Measurements from ENCODE around the gene DOCK6. TPM values are rescaled to one million over a fixed set of nuclear protein-coding genes. Genes with fewer than 3 reads are reported as not detected.

The DOCK6 gene
- total RNA-seq, 4 donors from 2014 or later, result 63.4 to 102 (median 65.6) TPM

GRCh38 chr19:11251217-11251616 lies 11.1 kb downstream of the DOCK6 start:
- 95 to 96% methylated on average over 4 of the region's 4 CpGs for WGBS, 2 donors
- TF ChIP-seq POLR2A (IDR thresholded peaks at IDR 0.05), result no peak
- TF ChIP-seq CTCF (IDR thresholded peaks at IDR 0.05), result no peak
- DNase-seq (ENCODE audit: low spot score in 2 of 2), result no peak
- no peak overlapping the region for H3K4me3 ChIP-seq (ENCODE audit: low read depth, poor library complexity, severe bottlenecking)
- intact Hi-C loops (cut with DNase I; ENCODE audit: low total_unique reads), result no loop called here

- WGBS, 2 donors, result 93% methylated on average over 2 of the region's 2 CpGs
Observed at GRCh38 chr19:11248852-11249251, 13.5 kb downstream of the DOCK6 start.

GRCh38 chr19:11247934-11248333 lies 14.4 kb downstream of the DOCK6 start:
- intact Hi-C loops (cut with DNase I; ENCODE audit: low total_unique reads), result no loop called here
- WGBS, 2 donors, result 84 to 85% methylated on average over 14 of the region's 14 CpGs
- DNase-seq (ENCODE audit: low spot score in 2 of 2), result no peak

More at GRCh38 chr19:11248852-11249251, 13.5 kb downstream of the DOCK6 start:
- intact Hi-C loops (cut with DNase I; ENCODE audit: low total_unique reads), result no loop called here
- no peak overlapping the region for H3K4me3 ChIP-seq (ENCODE audit: low read depth, poor library complexity, severe bottlenecking)
- DNase-seq (ENCODE audit: low spot score in 2 of 2), result no peak
- TF ChIP-seq CTCF (IDR thresholded peaks at IDR 0.05), result no peak
- no peak for TF ChIP-seq POLR2A (IDR thresholded peaks at IDR 0.05)

GRCh38 chr19:11247391-11247790 lies 14.9 kb downstream of the DOCK6 start:
- TF ChIP-seq POLR2A (IDR thresholded peaks at IDR 0.05), result no peak
- TF ChIP-seq CTCF (IDR thresholded peaks at IDR 0.05), result no peak
- no peak for DNase-seq (ENCODE audit: low spot score in 2 of 2)
- no peak overlapping the region for H3K4me3 ChIP-seq (ENCODE audit: low read depth, poor library complexity, severe bottlenecking)
- intact Hi-C loops (cut with DNase I; ENCODE audit: low total_unique reads), result no loop called here
- WGBS, 2 donors, result 50 to 53% methylated on average over 10 of the region's 10 CpGs

More at GRCh38 chr19:11247934-11248333, 14.4 kb downstream of the DOCK6 start:
- H3K4me3 ChIP-seq (ENCODE audit: low read depth, poor library complexity, severe bottlenecking), result no peak overlapping the region
- TF ChIP-seq POLR2A (IDR thresholded peaks at IDR 0.05), result no peak
- TF ChIP-seq CTCF (IDR thresholded peaks at IDR 0.05), result no peak

GRCh38 chr19:11246941-11247340 lies 15.4 kb downstream of the DOCK6 start:
- DNase-seq (ENCODE audit: low spot score in 2 of 2), result no peak
- no peak overlapping the region for H3K4me3 ChIP-seq (ENCODE audit: low read depth, poor library complexity, severe bottlenecking)
- WGBS, 2 donors, result 90 to 92% methylated on average over 11 of the region's 11 CpGs
- TF ChIP-seq POLR2A (IDR thresholded peaks at IDR 0.05), result no peak
- TF ChIP-seq CTCF (IDR thresholded peaks at IDR 0.05), result no peak
- intact Hi-C loops (cut with DNase I; ENCODE audit: low total_unique reads), result no loop called here

GRCh38 chr19:11244846-11245589 lies 17.3 kb downstream of the DOCK6 start:
- 92 to 93% methylated on average over 5 of the region's 5 CpGs for WGBS, 2 donors
- no peak for DNase-seq (ENCODE audit: low spot score in 2 of 2)
- intact Hi-C loops (cut with DNase I; ENCODE audit: low total_unique reads), result no loop called here
- TF ChIP-seq POLR2A (IDR thresholded peaks at IDR 0.05), result no peak
- TF ChIP-seq CTCF (IDR thresholded peaks at IDR 0.05), result no peak
- H3K4me3 ChIP-seq (ENCODE audit: low read depth, poor library complexity, severe bottlenecking), result no peak overlapping the region
